Fibroblast of upper back skin (primary cell): ENCODE results near the gene ADGRL2.
A peak's percentile ranks its signal among the peaks of the same experiment; 100 is the strongest.

Experiments
- DNase-seq: peaks from one replicate; pipeline ENCODE4 v3.0.0-alpha.2; 2013

The ADGRL2 gene

GRCh38 chr1:81921344-81921743 is 120.6 kb downstream of the ADGRL2 start:
- no peak for DNase-seq

GRCh38 chr1:81921851-81922462 is 121.2 kb downstream of the ADGRL2 start:
- DNase-seq, result peak; percentile 11

GRCh38 chr1:81922955-81923354 is 122.2 kb downstream of the ADGRL2 start:
- DNase-seq, result no peak

- no peak for DNase-seq
These were observed 128.4 kb downstream of the ADGRL2 start for GRCh38 chr1:81929106-81929505.

- no peak for DNase-seq
These were observed 136.1 kb downstream of the ADGRL2 start for GRCh38 chr1:81936853-81937252.

- DNase-seq, result no peak
These were observed 137.2 kb downstream of the ADGRL2 start for GRCh38 chr1:81937791-81938450.

- DNase-seq, result no peak
These were observed 147.8 kb downstream of the ADGRL2 start for GRCh38 chr1:81948495-81948894.

- no peak for DNase-seq
These were observed 148.7 kb downstream of the ADGRL2 start for GRCh38 chr1:81949421-81949820.

GRCh38 chr1:81950037-81950436 is 149.3 kb downstream of the ADGRL2 start:
- peak; percentile 12 for DNase-seq

- peak; percentile 39 for DNase-seq
These were observed 150.0 kb downstream of the ADGRL2 start for GRCh38 chr1:81950591-81951244.

GRCh38 chr1:81954534-81955020 is 153.8 kb downstream of the ADGRL2 start:
- DNase-seq, result no peak

- DNase-seq, result no peak
These were observed 167.2 kb downstream of the ADGRL2 start for GRCh38 chr1:81967951-81968350.

- DNase-seq, result no peak
These were observed 169.7 kb downstream of the ADGRL2 start for GRCh38 chr1:81970416-81970815.

GRCh38 chr1:81974222-81974841 is 173.6 kb downstream of the ADGRL2 start:
- DNase-seq, result no peak

GRCh38 chr1:81974883-81975555 is 174.3 kb downstream of the ADGRL2 start:
- DNase-seq, result no peak

- DNase-seq, result no peak
These were observed 175.8 kb downstream of the ADGRL2 start for GRCh38 chr1:81976539-81976938.

GRCh38 chr1:81978945-81979344 is 178.2 kb downstream of the ADGRL2 start:
- peak; percentile 16 for DNase-seq

GRCh38 chr1:81982523-81982922 is 181.8 kb downstream of the ADGRL2 start:
- no peak for DNase-seq

GRCh38 chr1:81989524-81989923 is 188.8 kb downstream of the ADGRL2 start:
- no peak for DNase-seq

- no peak for DNase-seq
These were observed 189.5 kb downstream of the ADGRL2 start for GRCh38 chr1:81990241-81990640.

GRCh38 chr1:81998165-81998564 is 197.4 kb downstream of the ADGRL2 start:
- DNase-seq, result peak; percentile 14

GRCh38 chr1:81999364-81999763 is 198.6 kb downstream of the ADGRL2 start:
- no peak for DNase-seq

GRCh38 chr1:82000221-82000620 is 199.5 kb downstream of the ADGRL2 start:
- no peak for DNase-seq
